Right forelimb (tissue), 1 donor: Measurements from ENCODE around the gene C1orf56.
A peak's percentile ranks its signal among the peaks of the same experiment; 100 is the strongest.

Experiments
- DNase-seq: peaks from one replicate; pipeline ENCODE4 v3.0.0-alpha.2; 2018

C1orf56 gene

GRCh38 chr1:151026460-151026859 lies 21.1 kb upstream of the C1orf56 start:
- DNase-seq, result no peak

- no peak for DNase-seq
These were observed 15.4 kb upstream of the C1orf56 start for GRCh38 chr1:151032164-151032563.

GRCh38 chr1:151035167-151035566 lies 12.4 kb upstream of the C1orf56 start:
- DNase-seq, result no peak

- DNase-seq, result no peak
These were observed 11.2 kb upstream of the C1orf56 start, which contains the start of gene BNIPL for GRCh38 chr1:151036356-151036755. BNIPL (plus strand) TSS chr1:151036586; CDS start chr1:151036726, 140 bp downstream.

- DNase-seq, result no peak
These were observed 10.5 kb upstream of the C1orf56 start for GRCh38 chr1:151037032-151037431.

GRCh38 chr1:151039521-151039920 lies 8.0 kb upstream of the C1orf56 start:
- DNase-seq, result no peak

- DNase-seq, result no peak
These were observed 4.4 kb upstream of the C1orf56 start for GRCh38 chr1:151043163-151043562.

- DNase-seq, result peak; percentile 80
These were observed 534 bp downstream of the C1orf56 start for GRCh38 chr1:151047925-151048644.

GRCh38 chr1:151048645-151049032 lies 1.1 kb downstream of the C1orf56 start:
- DNase-seq, result no peak

- DNase-seq, result no peak
These were observed 1.9 kb downstream of the C1orf56 start for GRCh38 chr1:151049458-151049857.

GRCh38 chr1:151050051-151050688 lies 2.6 kb downstream of the C1orf56 start:
- no peak for DNase-seq

GRCh38 chr1:151051356-151052009 lies 3.9 kb downstream of the C1orf56 start:
- no peak for DNase-seq

GRCh38 chr1:151054971-151055547 lies 7.5 kb downstream of the C1orf56 start:
- no peak for DNase-seq

- no peak for DNase-seq
These were observed 8.0 kb downstream of the C1orf56 start for GRCh38 chr1:151055581-151055980.

GRCh38 chr1:151056149-151056548 lies 8.6 kb downstream of the C1orf56 start:
- DNase-seq, result no peak

- peak; percentile 77 for DNase-seq
These were observed 11.1 kb downstream of the C1orf56 start for GRCh38 chr1:151058692-151059091.

GRCh38 chr1:151059109-151060006 lies 11.8 kb downstream of the C1orf56 start, which contains the start of gene CDC42SE1:
CDC42SE1 (minus strand) TSS chr1:151059622; CDS start chr1:151055730, 3,892 bp downstream.
- DNase-seq, result peak; percentile 90

GRCh38 chr1:151060007-151060656 lies 12.6 kb downstream of the C1orf56 start, which contains the start of gene MLLT11:
MLLT11 (plus strand) TSS chr1:151060397; CDS start chr1:151067225, 6,828 bp downstream.
- DNase-seq, result peak; percentile 80

GRCh38 chr1:151060657-151061421 lies 13.3 kb downstream of the C1orf56 start:
- DNase-seq, result no peak

- DNase-seq, result no peak
These were observed 14.2 kb downstream of the C1orf56 start for GRCh38 chr1:151061704-151062103.
